Embryonic facial prominence (tissue), 1 donor: ENCODE measurements around the gene SRSF3.
"Not testable (repeated sequence)": the region's sequence is repeated elsewhere in the genome, so short reads cannot be mapped to it uniquely, and the experiment has no call there.

Experiments
- DNase-seq: peaks from one replicate; pipeline ENCODE4 v3.0.0-alpha.2; 2016; ENCODE audit errors: extremely low spot score

SRSF3 gene

GRCh38 chr6:36594029-36594815, at the start of gene SRSF3:
SRSF3 (plus strand) TSS chr6:36594362; CDS start chr6:36596763, 2,401 bp downstream.
- DNase-seq = peak; percentile 99

GRCh38 chr6:36545767-36546307, 48.3 kb upstream of the SRSF3 start:
- no peak for DNase-seq

- no peak for DNase-seq
These were observed 47.7 kb upstream of the SRSF3 start for GRCh38 chr6:36546308-36546919.

GRCh38 chr6:36546920-36547645, 47.1 kb upstream of the SRSF3 start, which contains the start of gene STK38:
STK38 (minus strand) TSS chr6:36547479; CDS start chr6:36540202, 7,277 bp downstream.
- peak; percentile 76 for DNase-seq

GRCh38 chr6:36547646-36548400, 46.3 kb upstream of the SRSF3 start:
- DNase-seq = no peak

GRCh38 chr6:36548401-36548743, 45.8 kb upstream of the SRSF3 start:
- no peak for DNase-seq

GRCh38 chr6:36550473-36551000, 43.6 kb upstream of the SRSF3 start:
- no peak for DNase-seq

GRCh38 chr6:36555750-36556252, 38.4 kb upstream of the SRSF3 start:
- DNase-seq = no peak

GRCh38 chr6:36556281-36556680, 37.9 kb upstream of the SRSF3 start:
- no peak for DNase-seq

GRCh38 chr6:36559011-36559793, 35.0 kb upstream of the SRSF3 start:
- no peak for DNase-seq

- no peak for DNase-seq
These were observed 33.3 kb upstream of the SRSF3 start for GRCh38 chr6:36560822-36561221.

GRCh38 chr6:36563237-36563927, 30.8 kb upstream of the SRSF3 start:
- no peak for DNase-seq

- no peak for DNase-seq
These were observed 30.3 kb upstream of the SRSF3 start for GRCh38 chr6:36563928-36564284.

GRCh38 chr6:36566418-36566905, 27.7 kb upstream of the SRSF3 start:
- DNase-seq = no peak

GRCh38 chr6:36570264-36570663, 23.9 kb upstream of the SRSF3 start:
- no peak for DNase-seq

GRCh38 chr6:36571122-36572043, 22.8 kb upstream of the SRSF3 start:
- DNase-seq = no peak

GRCh38 chr6:36572353-36573311, 21.5 kb upstream of the SRSF3 start:
- not testable (repeated sequence) for DNase-seq
